GM23248 (cell line): ENCODE data around the gene MGP.

ENCODE experiments used
- EZH2 ChIP-seq: fragments of 200-600 bp; sonication (generic); IDR thresholded peaks from 2 replicates; pipeline ENCODE4 v1.6.1; 2018; ENCODE audit warnings: antibody characterized with exemption, mild to moderate bottlenecking; ENCODE audit not compliant: insufficient read depth, poor library complexity, severe bottlenecking
- EZH2phosphoT487 ChIP-seq: fragments of 200-600 bp; sonication (generic); IDR thresholded peaks from 2 replicates; pipeline ENCODE4 v1.6.1; 2018; ENCODE audit warnings: antibody characterized with exemption, moderate library complexity, mild to moderate bottlenecking, low read depth; ENCODE audit not compliant: insufficient read depth

GRCh38 chr12:14927267-14927666 lies 41.6 kb upstream of the MGP start:
- TF ChIP-seq EZH2: no peak
- no peak for TF ChIP-seq EZH2phosphoT487
